Mammary epithelial cell (primary cell): ENCODE measurements around the gene FST.

ENCODE experiments used
- CTCF ChIP-seq, 2 donors: IDR thresholded peaks in 1 of 2; conservative IDR thresholded peaks in 1 of 2; 2 replicates each; pipeline ENCODE4 v1.5.1; 2011 to 2012; ENCODE audit warnings: inconsistent platforms in 2 of 2, low read length in 2 of 2, mild to moderate bottlenecking in 2 of 2, control low read depth in 1 of 2, low read depth in 1 of 2; ENCODE audit not compliant: insufficient read depth in 1 of 2; ENCODE audit errors: extremely low read depth in 1 of 2
- EZH2 ChIP-seq: IDR thresholded peaks from 2 replicates; pipeline ENCODE4 v1.6.1; 2012; ENCODE audit warnings: low read length, inconsistent platforms, borderline replicate concordance

DNA sequence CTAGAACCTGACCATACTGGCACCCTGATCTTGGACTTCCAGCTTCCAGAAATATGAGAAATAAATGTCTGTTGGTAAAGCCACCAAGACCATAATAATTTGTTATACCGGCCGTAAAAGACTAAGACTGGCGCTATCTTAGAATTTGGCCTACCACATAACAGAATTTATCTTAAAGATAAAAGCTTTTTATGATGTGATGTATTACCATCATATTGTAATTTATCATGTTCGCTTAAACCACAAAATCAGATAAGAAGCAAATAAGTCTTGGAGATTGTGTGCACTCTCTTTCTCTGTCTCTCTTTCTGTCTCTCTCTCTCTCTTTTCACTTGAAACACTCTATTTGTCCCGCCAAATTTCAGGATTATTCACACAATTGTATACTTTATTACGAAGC lies 35.6 kb downstream of the FST start:
- no peak for TF ChIP-seq EZH2
- TF ChIP-seq CTCF (conservative IDR thresholded peaks at IDR 0.05 in 1 of 2, IDR thresholded peaks at IDR 0.05 in 1 of 2; ENCODE audit: extremely low read depth in 1 of 2, insufficient read depth in 1 of 2, low read depth in 1 of 2, low read length in 2 of 2), result no peak
